Lower leg skin (tissue), 3 donors: Measurements from ENCODE around the gene MYRF.

ENCODE experiments used
- POLR2A ChIP-seq, 2 donors: fragments of 450-650 bp; IDR thresholded peaks; one replicate each; pipeline ENCODE4 v1.6.1; 2016 to 2017; ENCODE audit warnings: antibody characterized with exemption in 2 of 2, mild to moderate bottlenecking in 1 of 2, moderate library complexity in 1 of 2
- TF ChIP-seq, protein P1 (sequence below), 3 donors: fragments of 450-650 bp; IDR thresholded peaks; one replicate each; pipeline ENCODE4 v1.5.1; 2016; ENCODE audit warnings: antibody characterized with exemption in 3 of 3, mild to moderate bottlenecking in 3 of 3, moderate library complexity in 2 of 3

DNA sequence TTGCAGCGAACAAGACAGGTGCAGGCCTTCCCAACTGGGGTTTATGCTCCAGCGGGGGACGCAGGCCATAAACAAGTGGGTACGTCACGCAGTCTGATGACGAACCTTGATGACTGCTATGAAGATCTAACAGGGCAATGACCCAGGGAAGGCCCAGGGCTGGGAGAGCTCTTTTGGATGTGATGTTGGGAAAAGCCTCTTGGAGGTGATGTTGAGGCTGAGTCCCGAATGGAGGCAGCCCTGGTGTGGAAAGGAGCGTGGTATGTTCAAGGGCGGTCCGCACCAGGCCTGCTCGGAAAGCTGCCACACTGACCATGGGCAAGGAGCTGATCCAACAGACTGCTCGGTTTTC lies 81.5 kb downstream of the MYRF start:
- TF ChIP-seq, protein P1, sequence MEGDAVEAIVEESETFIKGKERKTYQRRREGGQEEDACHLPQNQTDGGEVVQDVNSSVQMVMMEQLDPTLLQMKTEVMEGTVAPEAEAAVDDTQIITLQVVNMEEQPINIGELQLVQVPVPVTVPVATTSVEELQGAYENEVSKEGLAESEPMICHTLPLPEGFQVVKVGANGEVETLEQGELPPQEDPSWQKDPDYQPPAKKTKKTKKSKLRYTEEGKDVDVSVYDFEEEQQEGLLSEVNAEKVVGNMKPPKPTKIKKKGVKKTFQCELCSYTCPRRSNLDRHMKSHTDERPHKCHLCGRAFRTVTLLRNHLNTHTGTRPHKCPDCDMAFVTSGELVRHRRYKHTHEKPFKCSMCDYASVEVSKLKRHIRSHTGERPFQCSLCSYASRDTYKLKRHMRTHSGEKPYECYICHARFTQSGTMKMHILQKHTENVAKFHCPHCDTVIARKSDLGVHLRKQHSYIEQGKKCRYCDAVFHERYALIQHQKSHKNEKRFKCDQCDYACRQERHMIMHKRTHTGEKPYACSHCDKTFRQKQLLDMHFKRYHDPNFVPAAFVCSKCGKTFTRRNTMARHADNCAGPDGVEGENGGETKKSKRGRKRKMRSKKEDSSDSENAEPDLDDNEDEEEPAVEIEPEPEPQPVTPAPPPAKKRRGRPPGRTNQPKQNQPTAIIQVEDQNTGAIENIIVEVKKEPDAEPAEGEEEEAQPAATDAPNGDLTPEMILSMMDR (IDR thresholded peaks at IDR 0.05): no peak
- no peak for TF ChIP-seq POLR2A (IDR thresholded peaks at IDR 0.05)
